IMR-90 (cell line): ENCODE measurements around the gene ISM2. TPM values are rescaled to one million over a fixed set of nuclear protein-coding genes. Genes with fewer than 3 reads are reported as not detected.

Experiments
- ATAC-seq: fragments of 200-7000 bp; cut with Tn5 transposase; 2 replicates; pipeline ENCODE4 v1.9.1; 2020; ENCODE audit warnings: low read depth, mild to moderate bottlenecking, moderate library complexity
- BruUV-seq: library from RNA; stranded (reverse); fragments of 400-500 nt; replicated peaks from 2 replicates; lab custom pipeline; 2021; lab: Mats Ljungman, UMichigan
- CTCF ChIA-PET: fragments of 300-600 bp; formaldehyde crosslinking; extraction: SDS; loops from one replicate; lab custom pipeline; 2021; ENCODE audit warnings: antibody characterized with exemption; lab: Yijun Ruan, JAX
- POLR2A ChIA-PET: fragments of 300-600 bp; sonication (Branson Sonifier 250); formaldehyde crosslinking; loops from one replicate; lab custom pipeline; 2022; ENCODE audit warnings: antibody characterized with exemption; ENCODE audit not compliant: unreplicated experiment; lab: Charles Lee
- DNase-seq: peaks from one replicate; pipeline ENCODE4 v3.0.0; 2013
- H2AFZ ChIP-seq: replicated peaks from 2 replicates; pipeline ENCODE3; 2013; ENCODE audit warnings: low read length, mild to moderate bottlenecking; ENCODE audit not compliant: poor library complexity
- H2AK5ac ChIP-seq: 2 replicates; pipeline ENCODE4 v1.6.1; 2013; ENCODE audit warnings: low read depth, low read length, inconsistent platforms
- H2AK9ac ChIP-seq: replicated peaks from 2 replicates; pipeline ENCODE3; 2013; ENCODE audit warnings: mild to moderate bottlenecking, low read depth, low read length, moderate library complexity; ENCODE audit not compliant: poor library complexity
- H2BK120ac ChIP-seq: 2 replicates; pipeline ENCODE4 v1.6.1; 2013; ENCODE audit warnings: low read depth, low read length, inconsistent platforms
- H2BK15ac ChIP-seq: 3 replicates; pipeline ENCODE4 v1.6.1; 2013; ENCODE audit warnings: low read depth, low read length, inconsistent platforms
- H2BK20ac ChIP-seq: 2 replicates; pipeline ENCODE4 v1.6.1; 2013; ENCODE audit warnings: low read depth, mild to moderate bottlenecking, inconsistent platforms, low read length, moderate library complexity
- H2BK5ac ChIP-seq: 2 replicates; pipeline ENCODE4 v1.6.1; 2013; ENCODE audit warnings: mild to moderate bottlenecking, low read depth, low read length, inconsistent platforms; ENCODE audit not compliant: poor library complexity, severe bottlenecking
- H3K14ac ChIP-seq: replicated peaks from 2 replicates; pipeline ENCODE4 v1.6.1; 2013; ENCODE audit warnings: low read depth, low read length, inconsistent platforms
- H3K18ac ChIP-seq: 2 replicates; pipeline ENCODE4 v1.6.1; 2013; ENCODE audit warnings: low read depth, low read length, control low read depth
- H3K23ac ChIP-seq: 2 replicates; pipeline ENCODE4 v1.6.1; 2013; ENCODE audit warnings: low read depth, low read length, inconsistent platforms
- H3K27ac ChIP-seq: 2 replicates; pipeline ENCODE4 v1.5.1; 2013; ENCODE audit warnings: mild to moderate bottlenecking, control low read depth, low read length; ENCODE audit not compliant: insufficient read depth
- H3K27me3 ChIP-seq: 2 replicates; pipeline ENCODE4 v1.6.1; 2013; ENCODE audit warnings: low read length; ENCODE audit not compliant: control insufficient read depth, insufficient read depth
- H3K36me3 ChIP-seq: 2 replicates; pipeline ENCODE4 v1.6.1; 2013; ENCODE audit warnings: low read length, mixed read lengths; ENCODE audit not compliant: control insufficient read depth, insufficient read depth
- H3K4ac ChIP-seq: 2 replicates; pipeline ENCODE4 v1.6.1; 2013; ENCODE audit warnings: low read depth, low read length, inconsistent platforms
- H3K4me1 ChIP-seq: 2 replicates; pipeline ENCODE4 v1.6.1; 2013; ENCODE audit warnings: low read length, mixed read lengths; ENCODE audit not compliant: control insufficient read depth, insufficient read depth
- H3K4me2 ChIP-seq: 2 replicates; pipeline ENCODE4 v1.6.1; 2013; ENCODE audit warnings: low read depth, mild to moderate bottlenecking, control low read depth, low read length, moderate library complexity
- H3K4me3 ChIP-seq: 2 replicates; pipeline ENCODE4 v1.5.1; 2013; ENCODE audit warnings: low read depth, mild to moderate bottlenecking, control low read depth, low read length, moderate library complexity; ENCODE audit not compliant: insufficient read depth
- H3K56ac ChIP-seq: 2 replicates; pipeline ENCODE4 v1.6.1; 2013; ENCODE audit warnings: low read length, inconsistent platforms; ENCODE audit not compliant: insufficient read depth; ENCODE audit errors: extremely low read depth
- H3K79me1 ChIP-seq, 2 experiments: 2 replicates each; pipeline ENCODE4 v1.6.1; 2013; ENCODE audit warnings: low read length in 2 of 2, inconsistent platforms in 1 of 2, low read depth in 1 of 2
- H3K9ac ChIP-seq: 2 replicates; pipeline ENCODE4 v1.6.1; 2013; ENCODE audit warnings: low read depth, low read length, control low read depth
- H3K9me1 ChIP-seq: 2 replicates; pipeline ENCODE4 v1.6.1; 2013; ENCODE audit warnings: low read length, inconsistent platforms; ENCODE audit not compliant: insufficient read depth
- H3K9me3 ChIP-seq: 2 replicates; pipeline ENCODE4 v1.6.1; 2013; ENCODE audit warnings: low read length; ENCODE audit not compliant: control insufficient read depth, insufficient read depth
- H4K20me1 ChIP-seq: 2 replicates; pipeline ENCODE4 v1.6.1; 2013; ENCODE audit warnings: low read length, inconsistent platforms; ENCODE audit not compliant: insufficient read depth
- H4K5ac ChIP-seq: 2 replicates; pipeline ENCODE4 v1.6.1; 2013; ENCODE audit warnings: mild to moderate bottlenecking, low read depth, low read length, control low read depth
- H4K8ac ChIP-seq, 2 experiments: 2 replicates each; pipeline ENCODE4 v1.6.1; 2013; ENCODE audit warnings: low read depth in 2 of 2, low read length in 2 of 2, control low read depth in 1 of 2, inconsistent platforms in 1 of 2
- H4K91ac ChIP-seq: 2 replicates; pipeline ENCODE4 v1.6.1; 2013; ENCODE audit warnings: low read depth, low read length, inconsistent platforms; ENCODE audit not compliant: insufficient read depth
- BHLHE40 ChIP-seq: fragments of 150-350 bp; IDR thresholded peaks from 2 replicates; pipeline ENCODE4 v1.6.1; 2016; ENCODE audit warnings: mild to moderate bottlenecking, low read depth, low read length
- CEBPB ChIP-seq: IDR thresholded peaks from 2 replicates; pipeline ENCODE4 v1.6.1; 2012; ENCODE audit warnings: low read depth, low read length, improper control_type of control experiment
- CHD1 ChIP-seq: IDR thresholded peaks from 2 replicates; pipeline ENCODE4 v1.6.1; 2012; ENCODE audit warnings: low read depth, low read length, improper control_type of control experiment
- FOS ChIP-seq: fragments of 150-350 bp; IDR thresholded peaks from 2 replicates; pipeline ENCODE4 v1.6.1; 2016; ENCODE audit warnings: low read depth, low read length
- MAFK ChIP-seq: IDR thresholded peaks from 2 replicates; pipeline ENCODE4 v1.6.1; 2012; ENCODE audit warnings: low read depth, low read length, improper control_type of control experiment
- MAZ ChIP-seq: IDR thresholded peaks from 2 replicates; pipeline ENCODE4 v1.6.1; 2012; ENCODE audit warnings: low read depth, mild to moderate bottlenecking, low read length, improper control_type of control experiment, moderate library complexity, borderline replicate concordance
- MXI1 ChIP-seq: IDR thresholded peaks from 2 replicates; pipeline ENCODE4 v1.6.1; 2012; ENCODE audit warnings: low read depth, mild to moderate bottlenecking, low read length, moderate library complexity, borderline replicate concordance
- NFE2L2 ChIP-seq: fragments of 150-350 bp; IDR thresholded peaks from 2 replicates; pipeline ENCODE4 v1.6.1; 2016; ENCODE audit warnings: low read depth, mild to moderate bottlenecking, low read length
- POLR2A ChIP-seq: IDR thresholded peaks from 2 replicates; pipeline ENCODE4 v1.6.1; 2012; ENCODE audit warnings: mild to moderate bottlenecking, low read depth, low read length
- RAD21 ChIP-seq: IDR thresholded peaks from 2 replicates; pipeline ENCODE4 v1.6.1; 2012; ENCODE audit warnings: low read length, improper control_type of control experiment
- RCOR1 ChIP-seq: IDR thresholded peaks from 2 replicates; pipeline ENCODE4 v1.6.1; 2012; ENCODE audit warnings: mild to moderate bottlenecking, low read length, improper control_type of control experiment; ENCODE audit not compliant: insufficient replicate concordance
- RFX5 ChIP-seq: IDR thresholded peaks from 2 replicates; pipeline ENCODE4 v1.8.0; 2012; ENCODE audit warnings: low read depth, mild to moderate bottlenecking, low read length, moderate library complexity
- SMC3 ChIP-seq: fragments of 150-350 bp; IDR thresholded peaks from 2 replicates; pipeline ENCODE4 v1.6.1; 2016; ENCODE audit warnings: low read depth, mild to moderate bottlenecking, antibody characterized with exemption, low read length, moderate library complexity
- WGBS, 2 experiments: methylation state at CpG; one replicate each; pipeline versions ENCODE4 v1.1.5 to v1.1.7; 2013; ENCODE audit warnings: missing lambda C conversion rate in 2 of 2; ENCODE audit not compliant: insufficient read length in 1 of 2; ENCODE audit errors: extremely low coverage in 2 of 2; 5-methylcytosine and 5-hydroxymethylcytosine counted together
- dilution Hi-C: fragments of 300-500 bp; cut with HindIII; formaldehyde crosslinking; loops from one replicate; pipeline ENCODE4 v1.14.3; 2018; ENCODE audit warnings: low sequenced_read_pairs; ENCODE audit not compliant: unreplicated experiment
- in situ Hi-C: fragments of 300-500 bp; cut with MboI; formaldehyde crosslinking; loops from 3 replicates; pipeline ENCODE4 v1.14.3; 2019; ENCODE audit warnings: low sequenced_read_pairs, inconsistent platforms, mixed read lengths
- intact Hi-C: fragments of 100-400 bp; cut with micrococcal nuclease; formaldehyde crosslinking; loops from 2 replicates; pipeline ENCODE4 v1.10.0; 2022
- polyA plus RNA-seq, 3 experiments: library from polyadenylated mRNA; depleted of rRNA; stranded (reverse); fragments of >200 nt; gene quantifications; 2 replicates each; pipeline ENCODE4 v1.2.3, GENCODE V29; 2012; ENCODE audit warnings: low replicate concordance in 1 of 3
- total RNA-seq: library from RNA; depleted of rRNA; stranded (reverse); fragments of >200 nt; gene quantifications from 2 replicates; pipeline ENCODE4 v1.2.3, GENCODE V29; 2012
- TF ChIP-seq, protein P1 (sequence below): conservative IDR thresholded peaks from 2 replicates; pipeline ENCODE4 v1.5.1; 2012; ENCODE audit warnings: mild to moderate bottlenecking, low read depth, low read length, improper control_type of control experiment
- TF ChIP-seq, protein P2 (sequence below): fragments of 150-350 bp; IDR thresholded peaks from 2 replicates; pipeline ENCODE4 v1.6.1; 2016; ENCODE audit warnings: low read depth, mild to moderate bottlenecking, low read length, moderate library complexity, borderline replicate concordance
- TF ChIP-seq, protein P3 (sequence below): fragments of 150-350 bp; IDR thresholded peaks from 2 replicates; pipeline ENCODE4 v1.6.1; 2017; ENCODE audit warnings: mild to moderate bottlenecking, antibody characterized with exemption, low read length, low read depth

The ISM2 gene
- total and polyA plus RNA-seq, 2 of the 4 experiments (the other 2 are of a cell fraction), result under 0.01 to 0.12 TPM

DNA sequence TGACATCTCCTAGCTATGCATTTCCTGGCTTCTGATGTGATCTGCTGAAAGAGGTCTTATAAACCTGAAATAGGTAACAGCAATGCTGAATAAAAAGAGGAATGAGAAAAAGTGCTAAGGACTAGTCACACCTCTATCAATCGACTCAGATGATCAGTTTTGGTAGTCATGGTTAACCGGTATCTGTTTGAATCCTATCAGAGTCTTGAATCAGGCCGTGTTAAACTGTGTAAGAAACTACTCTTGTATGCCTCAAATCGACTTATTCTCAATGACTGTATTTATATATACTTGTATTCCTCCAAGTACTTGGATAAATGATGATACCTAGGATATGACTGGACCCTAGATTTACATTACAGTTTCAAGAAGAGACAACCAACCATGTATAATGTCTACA, 10.8 kb upstream of the ISM2 start:
- ChIA-PET CTCF (interaction anchor here (0.8 kb wide), 1 partner anchor 50 kb away, joined by 3 read pairs; no protein-coding TSS in a partner anchor), POLR2A (no interaction called here)
- Histone ChIP-seq H3K4me2 (no peak overlapping the region), H3K9me3 (no peaks in the 10 kb centered on the region), H3K23ac (no peak overlapping the region), H2BK20ac (no peak overlapping the region), H2AFZ (no peak overlapping the region), H3K56ac (no peak overlapping the region), H3K27me3 (no peaks in the 10 kb centered on the region), H3K36me3 (peaks cover 12% of the 10 kb centered on the region), H3K4ac (no peak overlapping the region), H4K5ac (no peak overlapping the region), H3K9me1 (peaks cover 6% of the 10 kb centered on the region; the same call in 1 of the 2 replicates), H2BK15ac (no peak overlapping the region), H3K27ac (no peak overlapping the region), H3K18ac (no peak overlapping the region), H4K91ac (no peak overlapping the region), H3K4me1 (peaks cover 8% of the 10 kb centered on the region), H3K4me3 (no peak overlapping the region), H2BK5ac (no peak overlapping the region), H3K79me1 (peaks cover 0 to 3% of the 10 kb centered on the region in 2 experiments; a peak in 2 of 4 replicates), H3K14ac (no peak overlapping the region), H2AK9ac (no peak overlapping the region), H2AK5ac (no peak overlapping the region), H4K8ac (no peak overlapping the region), H3K9ac (no peak overlapping the region), H2BK120ac (no peak overlapping the region), H4K20me1 (no peaks in the 10 kb centered on the region)
- DNase-seq (no peak), ATAC-seq (no peak)
- TF ChIP-seq CEBPB (no peak), CHD1 (no peak), SMC3 (no peak), FOS (no peak), RFX5 (no peak), POLR2A (no peak), MAFK (no peak), RCOR1 (no peak), RAD21 (no peak), NFE2L2 (no peak), BHLHE40 (no peak), MAZ (no peak), MXI1 (no peak)
- TF ChIP-seq, protein P1, sequence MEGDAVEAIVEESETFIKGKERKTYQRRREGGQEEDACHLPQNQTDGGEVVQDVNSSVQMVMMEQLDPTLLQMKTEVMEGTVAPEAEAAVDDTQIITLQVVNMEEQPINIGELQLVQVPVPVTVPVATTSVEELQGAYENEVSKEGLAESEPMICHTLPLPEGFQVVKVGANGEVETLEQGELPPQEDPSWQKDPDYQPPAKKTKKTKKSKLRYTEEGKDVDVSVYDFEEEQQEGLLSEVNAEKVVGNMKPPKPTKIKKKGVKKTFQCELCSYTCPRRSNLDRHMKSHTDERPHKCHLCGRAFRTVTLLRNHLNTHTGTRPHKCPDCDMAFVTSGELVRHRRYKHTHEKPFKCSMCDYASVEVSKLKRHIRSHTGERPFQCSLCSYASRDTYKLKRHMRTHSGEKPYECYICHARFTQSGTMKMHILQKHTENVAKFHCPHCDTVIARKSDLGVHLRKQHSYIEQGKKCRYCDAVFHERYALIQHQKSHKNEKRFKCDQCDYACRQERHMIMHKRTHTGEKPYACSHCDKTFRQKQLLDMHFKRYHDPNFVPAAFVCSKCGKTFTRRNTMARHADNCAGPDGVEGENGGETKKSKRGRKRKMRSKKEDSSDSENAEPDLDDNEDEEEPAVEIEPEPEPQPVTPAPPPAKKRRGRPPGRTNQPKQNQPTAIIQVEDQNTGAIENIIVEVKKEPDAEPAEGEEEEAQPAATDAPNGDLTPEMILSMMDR, result no peak
- TF ChIP-seq, protein P2, sequence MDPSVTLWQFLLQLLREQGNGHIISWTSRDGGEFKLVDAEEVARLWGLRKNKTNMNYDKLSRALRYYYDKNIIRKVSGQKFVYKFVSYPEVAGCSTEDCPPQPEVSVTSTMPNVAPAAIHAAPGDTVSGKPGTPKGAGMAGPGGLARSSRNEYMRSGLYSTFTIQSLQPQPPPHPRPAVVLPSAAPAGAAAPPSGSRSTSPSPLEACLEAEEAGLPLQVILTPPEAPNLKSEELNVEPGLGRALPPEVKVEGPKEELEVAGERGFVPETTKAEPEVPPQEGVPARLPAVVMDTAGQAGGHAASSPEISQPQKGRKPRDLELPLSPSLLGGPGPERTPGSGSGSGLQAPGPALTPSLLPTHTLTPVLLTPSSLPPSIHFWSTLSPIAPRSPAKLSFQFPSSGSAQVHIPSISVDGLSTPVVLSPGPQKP, result no peak
- TF ChIP-seq, protein P3, sequence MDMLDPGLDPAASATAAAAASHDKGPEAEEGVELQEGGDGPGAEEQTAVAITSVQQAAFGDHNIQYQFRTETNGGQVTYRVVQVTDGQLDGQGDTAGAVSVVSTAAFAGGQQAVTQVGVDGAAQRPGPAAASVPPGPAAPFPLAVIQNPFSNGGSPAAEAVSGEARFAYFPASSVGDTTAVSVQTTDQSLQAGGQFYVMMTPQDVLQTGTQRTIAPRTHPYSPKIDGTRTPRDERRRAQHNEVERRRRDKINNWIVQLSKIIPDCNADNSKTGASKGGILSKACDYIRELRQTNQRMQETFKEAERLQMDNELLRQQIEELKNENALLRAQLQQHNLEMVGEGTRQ, result no peak
- TSS peak; percentile 11 for BruUV-seq
- dilution Hi-C loops (no loop called here), intact Hi-C loops (no loop called here), in situ Hi-C loops (no loop called here)
- 100% methylated on average over 1 of the region's 4 CpGs; no CpG with 5 or more reads in 1 of the 2 experiments for WGBS, 2 experiments
